Measurements from ENCODE around the gene RAPGEF4. TPM values are rescaled to one million over a fixed set of nuclear protein-coding genes. Genes with fewer than 3 reads are reported as not detected.

RAPGEF4 gene
- total and polyA plus RNA-seq, 2 of the 13 experiments (the other 11 are each of a cell fraction or from before 2014, with no cell fraction given), result 0.78 to 0.91 TPM

GRCh38 chr2:173008786-173009185 is 273.1 kb downstream of the RAPGEF4 start (continued):
- TF ChIP-seq ZNF772 (CRISPR knock-in tag; IDR thresholded peaks at IDR 0.05), result no peak
- no peak for TF ChIP-seq ZNF567 (CRISPR knock-in tag; IDR thresholded peaks at IDR 0.05; ENCODE audit: borderline replicate concordance)
- TF ChIP-seq, protein P1, sequence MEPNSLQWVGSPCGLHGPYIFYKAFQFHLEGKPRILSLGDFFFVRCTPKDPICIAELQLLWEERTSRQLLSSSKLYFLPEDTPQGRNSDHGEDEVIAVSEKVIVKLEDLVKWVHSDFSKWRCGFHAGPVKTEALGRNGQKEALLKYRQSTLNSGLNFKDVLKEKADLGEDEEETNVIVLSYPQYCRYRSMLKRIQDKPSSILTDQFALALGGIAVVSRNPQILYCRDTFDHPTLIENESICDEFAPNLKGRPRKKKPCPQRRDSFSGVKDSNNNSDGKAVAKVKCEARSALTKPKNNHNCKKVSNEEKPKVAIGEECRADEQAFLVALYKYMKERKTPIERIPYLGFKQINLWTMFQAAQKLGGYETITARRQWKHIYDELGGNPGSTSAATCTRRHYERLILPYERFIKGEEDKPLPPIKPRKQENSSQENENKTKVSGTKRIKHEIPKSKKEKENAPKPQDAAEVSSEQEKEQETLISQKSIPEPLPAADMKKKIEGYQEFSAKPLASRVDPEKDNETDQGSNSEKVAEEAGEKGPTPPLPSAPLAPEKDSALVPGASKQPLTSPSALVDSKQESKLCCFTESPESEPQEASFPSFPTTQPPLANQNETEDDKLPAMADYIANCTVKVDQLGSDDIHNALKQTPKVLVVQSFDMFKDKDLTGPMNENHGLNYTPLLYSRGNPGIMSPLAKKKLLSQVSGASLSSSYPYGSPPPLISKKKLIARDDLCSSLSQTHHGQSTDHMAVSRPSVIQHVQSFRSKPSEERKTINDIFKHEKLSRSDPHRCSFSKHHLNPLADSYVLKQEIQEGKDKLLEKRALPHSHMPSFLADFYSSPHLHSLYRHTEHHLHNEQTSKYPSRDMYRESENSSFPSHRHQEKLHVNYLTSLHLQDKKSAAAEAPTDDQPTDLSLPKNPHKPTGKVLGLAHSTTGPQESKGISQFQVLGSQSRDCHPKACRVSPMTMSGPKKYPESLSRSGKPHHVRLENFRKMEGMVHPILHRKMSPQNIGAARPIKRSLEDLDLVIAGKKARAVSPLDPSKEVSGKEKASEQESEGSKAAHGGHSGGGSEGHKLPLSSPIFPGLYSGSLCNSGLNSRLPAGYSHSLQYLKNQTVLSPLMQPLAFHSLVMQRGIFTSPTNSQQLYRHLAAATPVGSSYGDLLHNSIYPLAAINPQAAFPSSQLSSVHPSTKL (CRISPR knock-in tag; IDR thresholded peaks at IDR 0.05), result peak; percentile 81
- no peak for TF ChIP-seq FOXP1 (IDR thresholded peaks at IDR 0.05)
- TF ChIP-seq FOXP1 (CRISPR knock-in tag; IDR thresholded peaks at IDR 0.05), result 0 out of 2 replicates have a peak, but pooled peaks have one; percentile 36
- TF ChIP-seq, protein P2, sequence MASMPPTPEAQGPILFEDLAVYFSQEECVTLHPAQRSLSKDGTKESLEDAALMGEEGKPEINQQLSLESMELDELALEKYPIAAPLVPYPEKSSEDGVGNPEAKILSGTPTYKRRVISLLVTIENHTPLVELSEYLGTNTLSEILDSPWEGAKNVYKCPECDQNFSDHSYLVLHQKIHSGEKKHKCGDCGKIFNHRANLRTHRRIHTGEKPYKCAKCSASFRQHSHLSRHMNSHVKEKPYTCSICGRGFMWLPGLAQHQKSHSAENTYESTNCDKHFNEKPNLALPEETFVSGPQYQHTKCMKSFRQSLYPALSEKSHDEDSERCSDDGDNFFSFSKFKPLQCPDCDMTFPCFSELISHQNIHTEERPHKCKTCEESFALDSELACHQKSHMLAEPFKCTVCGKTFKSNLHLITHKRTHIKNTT (CRISPR knock-in tag; IDR thresholded peaks at IDR 0.05), result no peak
- no peak for TF ChIP-seq ZNF775 (CRISPR knock-in tag; IDR thresholded peaks at IDR 0.05; ENCODE audit: borderline replicate concordance)
- peak; percentile 75 for TF ChIP-seq RARA (CRISPR knock-in tag; IDR thresholded peaks at IDR 0.05)
- TF ChIP-seq PAXIP1 (CRISPR knock-in tag; conservative IDR thresholded peaks at IDR 0.05), result peak; percentile 63
- peak; percentile 56; the same call in 1 of the 2 replicates for TF ChIP-seq FOXA3 (CRISPR knock-in tag; IDR thresholded peaks at IDR 0.05)
- no peak for TF ChIP-seq HNF1A (IDR thresholded peaks at IDR 0.05; ENCODE audit: low read depth)
- peak; percentile 32; the same call in 1 of the 2 replicates for TF ChIP-seq HNF1A (CRISPR knock-in tag; IDR thresholded peaks at IDR 0.05; ENCODE audit: borderline replicate concordance)
- TF ChIP-seq ZNF333 (CRISPR knock-in tag; IDR thresholded peaks at IDR 0.05; ENCODE audit: borderline replicate concordance), result no peak
- TF ChIP-seq GPN1 (CRISPR knock-in tag; IDR thresholded peaks at IDR 0.05; ENCODE audit: borderline replicate concordance), result no peak
- TF ChIP-seq THAP11 (CRISPR knock-in tag; IDR thresholded peaks at IDR 0.05), result 0 out of 2 replicates have a peak, but pooled peaks have one; percentile 13
- TF ChIP-seq, protein P3, sequence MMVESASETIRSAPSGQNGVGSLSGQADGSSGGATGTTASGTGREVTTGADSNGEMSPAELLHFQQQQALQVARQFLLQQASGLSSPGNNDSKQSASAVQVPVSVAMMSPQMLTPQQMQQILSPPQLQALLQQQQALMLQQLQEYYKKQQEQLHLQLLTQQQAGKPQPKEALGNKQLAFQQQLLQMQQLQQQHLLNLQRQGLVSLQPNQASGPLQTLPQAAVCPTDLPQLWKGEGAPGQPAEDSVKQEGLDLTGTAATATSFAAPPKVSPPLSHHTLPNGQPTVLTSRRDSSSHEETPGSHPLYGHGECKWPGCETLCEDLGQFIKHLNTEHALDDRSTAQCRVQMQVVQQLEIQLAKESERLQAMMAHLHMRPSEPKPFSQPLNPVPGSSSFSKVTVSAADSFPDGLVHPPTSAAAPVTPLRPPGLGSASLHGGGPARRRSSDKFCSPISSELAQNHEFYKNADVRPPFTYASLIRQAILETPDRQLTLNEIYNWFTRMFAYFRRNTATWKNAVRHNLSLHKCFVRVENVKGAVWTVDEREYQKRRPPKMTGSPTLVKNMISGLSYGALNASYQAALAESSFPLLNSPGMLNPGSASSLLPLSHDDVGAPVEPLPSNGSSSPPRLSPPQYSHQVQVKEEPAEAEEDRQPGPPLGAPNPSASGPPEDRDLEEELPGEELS (CRISPR knock-in tag; IDR thresholded peaks at IDR 0.05), result peak; percentile 52

All from HepG2 (cell line).